HT-29 (cell line): ENCODE measurements around the gene KNL1. TPM values are rescaled to one million over a fixed set of nuclear protein-coding genes. Genes with fewer than 3 reads are reported as not detected.
"Not testable (repeated sequence)": the region's sequence is repeated elsewhere in the genome, so short reads cannot be mapped to it uniquely, and the experiment has no call there.

ENCODE experiments used
- DNase-seq: peaks from one replicate; pipeline ENCODE4 v3.0.0-alpha.2; 2015; ENCODE audit warnings: low spot score
- small RNA-seq: library from RNA; depleted of rRNA; stranded (forward); fragments of <200 nt; gene quantifications from one replicate; pipeline ENCODE3, GENCODE V24; 2014
- total RNA-seq: library from RNA; depleted of rRNA; stranded (reverse); fragments of >200 nt; shearing (Covaris generic); gene quantifications from 2 replicates; pipeline ENCODE4 v1.2.3, GENCODE V29; 2014; rRNA removed

KNL1 gene
- total RNA-seq, 1 experiment from 2014 or later, result 13.1 TPM

GRCh38 chr15:40676290-40676689 lies 82.2 kb downstream of the KNL1 start:
- not testable (repeated sequence) for DNase-seq

DNA sequence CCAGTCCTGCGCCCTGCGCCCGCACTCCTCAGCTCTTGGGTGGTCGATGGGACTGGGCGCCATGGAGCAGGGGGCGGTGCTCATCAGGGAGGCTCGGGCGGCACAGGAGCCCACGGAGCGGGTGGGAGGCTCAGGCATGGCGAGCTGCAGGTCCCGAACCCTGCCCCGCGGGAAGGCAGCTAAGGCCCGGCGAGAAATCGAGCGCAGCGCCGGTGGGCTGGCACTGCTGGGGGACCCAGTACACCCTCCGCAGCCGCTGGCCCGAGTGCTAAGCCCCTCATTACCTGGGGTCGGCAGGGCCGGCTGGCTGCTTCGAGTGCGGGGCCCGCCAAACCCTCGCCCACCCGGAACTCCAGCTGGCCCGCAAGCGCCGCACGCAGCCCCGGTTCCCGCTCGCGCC lies 82.9 kb downstream of the KNL1 start:
- not testable (repeated sequence) for DNase-seq

DNA sequence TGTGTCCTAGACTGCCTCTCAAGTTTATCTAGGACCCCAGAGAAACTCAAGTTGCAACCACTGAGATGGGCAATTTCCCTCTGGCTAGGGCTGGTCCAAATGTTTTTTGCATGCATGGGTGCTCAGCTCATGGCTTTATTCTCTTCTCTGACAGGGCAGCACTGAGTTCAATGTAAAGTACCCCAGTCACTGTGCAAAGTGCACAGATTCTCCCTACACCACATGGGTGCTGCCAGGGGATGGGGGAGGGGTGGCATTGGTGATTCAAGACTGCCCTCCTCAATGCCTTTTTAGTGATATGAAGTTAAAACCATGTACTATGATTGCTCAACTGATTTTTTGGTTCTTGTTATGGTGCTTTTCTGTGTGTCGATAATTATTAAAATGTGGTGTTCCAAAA lies 86.1 kb downstream of the KNL1 start:
- no peak for DNase-seq

DNA sequence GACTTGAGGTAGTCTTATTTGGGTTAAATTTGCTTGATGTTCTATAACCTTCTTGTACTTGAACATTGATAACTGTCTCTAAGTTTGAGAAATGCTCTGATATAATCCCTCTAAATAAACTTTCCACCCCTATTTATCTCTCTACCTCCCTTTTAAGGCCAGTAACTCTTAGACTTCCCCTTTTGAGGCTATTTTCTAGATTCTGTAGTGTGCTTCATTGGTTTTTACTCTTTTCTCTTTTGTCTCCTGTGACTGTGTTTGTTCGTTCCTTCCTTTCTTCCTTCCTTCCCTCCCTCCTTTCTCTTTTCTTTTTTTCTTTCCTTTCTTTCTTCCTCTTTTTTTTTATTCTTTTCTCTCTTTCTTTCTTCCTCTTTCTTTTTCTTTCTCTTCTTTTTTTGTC lies 86.9 kb downstream of the KNL1 start:
- not testable (repeated sequence) for DNase-seq

DNA sequence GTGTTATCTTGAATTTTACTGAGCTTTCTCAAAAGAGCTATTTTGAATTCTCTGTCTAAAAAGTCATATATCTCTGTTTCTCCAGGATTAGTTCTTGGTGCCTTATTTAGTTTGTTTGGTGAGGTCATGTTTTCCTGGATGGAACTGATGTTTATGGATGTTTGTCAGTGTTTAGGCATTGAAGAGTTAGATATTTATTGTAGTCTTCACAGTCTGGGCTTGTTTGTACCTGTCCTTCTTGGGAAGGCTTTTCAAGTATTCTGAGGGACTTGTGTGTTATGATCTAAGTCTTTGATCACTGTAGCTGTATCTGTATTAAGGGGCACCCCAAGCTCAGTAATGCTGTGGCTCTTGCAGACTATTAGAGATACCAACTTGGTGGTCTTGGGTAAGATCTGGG lies 90.3 kb downstream of the KNL1 start:
- DNase-seq, result no peak

- no peak for DNase-seq
These were observed 91.3 kb downstream of the KNL1 start for GRCh38 chr15:40685376-40685775.

- DNase-seq, result no peak
These were observed 95.1 kb downstream of the KNL1 start for GRCh38 chr15:40688932-40689799.

DNA sequence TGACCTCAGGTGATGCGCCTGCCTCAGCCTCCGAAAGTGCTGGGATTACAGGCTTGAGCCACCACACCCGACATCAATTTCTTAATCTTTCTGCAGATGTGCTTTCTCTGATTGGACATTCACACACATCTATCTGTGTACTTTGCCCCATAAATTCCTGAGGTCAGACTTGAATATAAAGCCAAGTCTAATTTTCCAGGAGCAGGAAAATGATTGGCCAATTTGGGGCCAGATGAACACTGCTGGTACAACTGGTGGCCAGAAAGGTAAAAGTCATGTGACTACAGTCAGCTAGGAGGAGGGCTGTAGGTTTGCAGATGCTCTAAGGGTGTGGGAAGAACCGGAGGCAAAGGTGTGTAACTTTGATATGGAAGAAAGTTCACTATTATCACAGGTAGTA lies 97.7 kb downstream of the KNL1 start:
- DNase-seq, result peak; percentile 68

GRCh38 chr15:40693904-40694687 lies 100.0 kb downstream of the KNL1 start:
- DNase-seq, result no peak

DNA sequence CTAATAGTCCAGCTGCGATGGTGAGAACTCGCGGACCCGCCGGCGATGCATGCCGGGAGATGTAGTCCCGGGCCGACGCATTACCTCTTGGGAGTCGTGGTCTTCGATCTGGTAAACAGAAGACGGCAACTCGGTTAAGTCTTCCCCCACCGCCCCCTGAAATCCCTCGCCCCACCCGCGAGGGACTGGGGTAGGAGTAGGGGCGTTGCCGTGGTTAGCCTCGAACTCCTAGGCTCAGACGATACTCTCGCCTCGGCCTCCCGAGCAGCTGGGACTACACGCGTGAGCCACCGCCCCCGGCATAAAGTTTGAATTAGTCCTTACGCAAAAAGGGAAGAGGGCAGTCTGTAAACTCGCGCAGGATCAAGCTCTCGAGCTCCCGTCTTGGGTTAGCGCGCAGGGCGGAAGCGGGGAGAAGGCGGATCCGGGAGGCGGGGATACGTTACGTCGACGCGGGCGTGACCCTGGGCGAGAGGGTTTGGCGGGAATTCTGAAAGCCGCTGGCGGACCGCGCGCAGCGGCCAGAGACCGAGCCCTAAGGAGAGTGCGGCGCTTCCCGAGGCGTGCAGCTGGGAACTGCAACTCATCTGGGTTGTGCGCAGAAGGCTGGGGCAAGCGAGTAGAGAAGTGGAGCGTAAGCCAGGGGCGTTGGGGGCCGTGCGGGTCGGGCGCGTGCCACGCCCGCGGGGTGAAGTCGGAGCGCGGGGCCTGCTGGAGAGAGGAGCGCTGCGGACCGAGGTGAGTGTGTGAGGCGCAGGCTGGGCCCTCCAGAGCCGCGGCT lies 100.8 kb downstream of the KNL1 start, which contains the start of gene RAD51:
Gene RAD51 (plus strand): TSS at position 487 of the 781 bp plus-strand sequence. CDS start 3,585 bp downstream, outside the sequence.
- peak; percentile 98 for DNase-seq

GRCh38 chr15:40695469-40695890 lies 101.4 kb downstream of the KNL1 start:
- DNase-seq, result peak; percentile 75

DNA sequence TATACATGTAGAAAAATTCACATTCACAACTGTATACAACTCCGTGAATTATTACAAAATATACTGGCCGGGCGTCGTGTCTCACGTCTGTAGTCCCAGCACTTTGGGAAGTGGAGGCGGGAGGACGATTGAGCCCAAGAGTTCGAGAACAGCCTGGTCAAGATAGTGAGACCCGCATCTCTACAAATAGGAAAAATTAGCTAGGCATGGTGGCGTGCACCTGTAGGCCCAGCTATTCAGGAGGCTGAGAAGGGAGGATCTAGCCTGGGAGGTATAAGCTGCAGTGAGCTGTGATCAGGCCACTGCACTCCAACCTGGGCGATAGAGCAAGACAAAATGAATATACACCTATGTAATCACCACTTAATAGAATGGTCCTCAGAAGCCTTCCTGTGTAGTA lies 102.2 kb downstream of the KNL1 start:
- DNase-seq, result no peak

GRCh38 chr15:40697916-40698315 lies 103.9 kb downstream of the KNL1 start:
- no peak for DNase-seq

GRCh38 chr15:40702077-40702476 lies 108.0 kb downstream of the KNL1 start:
- DNase-seq, result no peak

DNA sequence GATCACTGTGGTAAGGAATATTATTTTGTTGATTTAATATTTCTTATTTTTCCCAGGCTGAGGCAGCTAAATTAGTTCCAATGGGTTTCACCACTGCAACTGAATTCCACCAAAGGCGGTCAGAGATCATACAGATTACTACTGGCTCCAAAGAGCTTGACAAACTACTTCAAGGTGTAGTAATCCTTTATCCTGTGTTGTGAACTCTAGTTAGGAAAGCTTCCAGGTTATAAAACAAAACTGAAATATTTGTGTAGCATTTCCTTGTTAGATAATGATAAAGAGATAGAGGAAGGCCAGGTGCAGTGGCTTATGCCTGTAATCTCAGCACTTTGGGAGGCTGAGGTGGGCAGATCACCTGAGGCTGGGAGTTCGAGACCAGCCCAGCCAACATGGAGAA lies 112.1 kb downstream of the KNL1 start:
- peak; percentile 37 for DNase-seq

Small RNA genes lying within 50 kb of the gene (small RNA-seq; reads per million reads assigned to genes)
- gene RF00017, result not detected
- not detected for gene RN7SL376P

Other genes starting within 250 kb of the KNL1 start
- 72.8 and 94.3 TPM in 2 replicates for gene PHGR1, start 243.2 kb upstream of the KNL1 start, total RNA-seq
- gene DISP2, start 236.0 kb upstream of the KNL1 start, total RNA-seq, result 0.81 and 1.3 TPM in 2 replicates
- gene KNSTRN, start 211.5 kb upstream of the KNL1 start, total RNA-seq, result 58.7 and 72.9 TPM in 2 replicates
- gene IVD, start 188.5 kb upstream of the KNL1 start, total RNA-seq, result 38.8 and 44.6 TPM in 2 replicates
- 26.6 and 26.7 TPM in 2 replicates for gene BAHD1, start 153.3 kb upstream of the KNL1 start, total RNA-seq
- gene CHST14, start 123.3 kb upstream of the KNL1 start, total RNA-seq, result 8.6 and 9.0 TPM in 2 replicates
- 19.6 and 21.7 TPM in 2 replicates for gene CCDC32, start 29.2 kb upstream of the KNL1 start, total RNA-seq
- 26.7 and 38.7 TPM in 2 replicates for gene RPUSD2, start 24.9 kb upstream of the KNL1 start, total RNA-seq
- gene RAD51, start 100.9 kb downstream of the KNL1 start, total RNA-seq, result 15.7 and 16.1 TPM in 2 replicates
- 33.2 and 35.7 TPM in 2 replicates for gene RMDN3, start 161.0 kb downstream of the KNL1 start, total RNA-seq
- gene GCHFR, start 169.8 kb downstream of the KNL1 start, total RNA-seq, result 327 and 329 TPM in 2 replicates
- 8.4 and 12.0 TPM in 2 replicates for gene C15orf62, start 175.7 kb downstream of the KNL1 start, total RNA-seq
- gene ZFYVE19, start 212.8 kb downstream of the KNL1 start, total RNA-seq, result 66.0 and 68.6 TPM in 2 replicates
- 47.9 and 53.5 TPM in 2 replicates for gene DNAJC17, start 213.2 kb downstream of the KNL1 start, total RNA-seq
- gene PPP1R14D, start 234.5 kb downstream of the KNL1 start, total RNA-seq, result 2.5 and 6.1 TPM in 2 replicates
- 481 and 534 TPM in 2 replicates for gene SPINT1, start 249.8 kb downstream of the KNL1 start, total RNA-seq